Right renal pelvis (tissue), 4 donors: Measurements from ENCODE around the gene PHACTR2. TPM values are rescaled to one million over a fixed set of nuclear protein-coding genes. Genes with fewer than 3 reads are reported as not detected.

Source experiments
- polyA plus RNA-seq, 4 donors: library from polyadenylated mRNA; unstranded; fragments of 120-200 nt; gene quantifications; one replicate each; pipeline ENCODE4 v1.2.1, GENCODE V29; 2013; ENCODE audit not compliant: insufficient read length in 4 of 4

Gene PHACTR2
- polyA plus RNA-seq, 4 donors, result 26.6 to 40.9 (median 32.4) TPM

Other genes with a start within 250 kb of the PHACTR2 start
- gene ADAT2, start 227.3 kb upstream of the PHACTR2 start, polyA plus RNA-seq, result 10 to 100 TPM in 3 of 4 donors, 1 to 10 TPM in 1; 9.4 to 16.7 (median 11.7) TPM
- 10 to 100 TPM; 33.7 to 45.8 (median 41.9) TPM for gene PEX3, start 227.2 kb upstream of the PHACTR2 start, polyA plus RNA-seq
- gene FUCA2, start 166.2 kb upstream of the PHACTR2 start, polyA plus RNA-seq, result 10 to 100 TPM; 63.4 to 82.4 (median 72.4) TPM
- 10 to 100 TPM; 32.3 to 42.1 (median 39.9) TPM for gene LTV1, start 165.4 kb downstream of the PHACTR2 start, polyA plus RNA-seq
- under 1 TPM in 2 of 4 donors, not detected in 2; 0.22 to 0.87 TPM for gene ZC2HC1B, start 186.5 kb downstream of the PHACTR2 start, polyA plus RNA-seq